ENCODE measurements around the gene RFX3. TPM values are rescaled to one million over a fixed set of nuclear protein-coding genes. Genes with fewer than 3 reads are reported as not detected.

The RFX3 gene
- total RNA-seq, 2 donors from 2014 or later, result 8.4 to 10.6 TPM

- no peak for DNase-seq
These were observed 34.4 kb downstream of the RFX3 start for GRCh38 chr9:3491450-3491849.

DNA sequence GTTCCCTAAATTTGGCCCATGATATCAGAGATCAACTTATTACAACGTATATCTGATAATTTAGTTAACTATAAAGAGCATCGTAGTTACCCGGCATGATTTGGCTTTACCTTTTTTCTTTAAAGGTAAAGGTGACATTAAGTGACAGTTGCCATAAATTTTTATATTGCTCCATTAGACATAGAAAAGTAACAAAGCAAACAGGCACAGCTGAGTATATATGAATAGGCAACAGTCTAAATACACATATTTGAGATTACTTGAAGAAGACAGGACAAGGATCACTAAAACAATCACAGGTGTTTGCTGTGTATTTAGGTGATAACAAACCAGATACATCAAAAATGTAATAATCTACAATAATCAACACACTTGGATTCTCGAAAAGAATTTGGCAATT, 34.8 kb downstream of the RFX3 start:
- intact Hi-C loops (cut with DNase I, micrococcal nuclease), result no loop called here
- DNase-seq (no peak), ATAC-seq (peak; percentile 67)

More at GRCh38 chr9:3491450-3491849, 34.4 kb downstream of the RFX3 start:
- intact Hi-C loops (cut with DNase I, micrococcal nuclease), result no loop called here
- ATAC-seq, result no peak

DNA sequence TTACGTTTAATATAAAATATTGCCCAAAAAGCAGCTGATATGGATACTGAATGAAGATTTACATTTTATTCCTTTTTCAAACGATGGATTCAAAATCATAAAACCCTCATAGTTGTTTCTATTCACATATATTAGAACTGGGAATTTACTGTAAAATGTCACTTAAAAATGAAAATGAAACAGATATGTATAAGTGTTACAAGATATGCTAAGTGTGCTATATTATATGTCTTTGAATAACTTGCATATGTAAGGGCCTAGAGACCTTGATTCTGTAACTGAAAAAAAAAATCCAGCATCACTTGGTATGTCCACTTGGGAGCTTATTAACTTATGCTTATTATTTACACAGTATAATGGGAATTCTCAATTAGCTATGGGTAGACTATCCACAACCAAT, 43.2 kb downstream of the RFX3 start:
- DNase-seq (no peak), ATAC-seq (no peak)
- intact Hi-C loops (cut with DNase I, micrococcal nuclease), result no loop called here

DNA sequence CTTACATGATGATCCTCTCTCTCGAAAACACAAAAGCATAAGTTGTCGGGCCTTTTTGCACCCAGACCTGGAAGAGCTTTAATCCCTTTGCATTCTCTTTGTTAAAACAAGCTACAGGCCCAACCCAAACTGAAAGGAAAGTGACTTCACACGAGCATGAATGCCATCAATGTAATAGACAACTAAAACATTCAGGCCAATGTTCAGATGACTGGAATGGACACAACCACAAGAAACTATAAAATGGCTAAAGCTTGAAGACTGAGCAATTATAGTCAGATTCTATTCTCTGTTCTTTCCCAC, 45.5 kb downstream of the RFX3 start:
- intact Hi-C loops (cut with DNase I, micrococcal nuclease), result no loop called here
- no peak for DNase-seq
- no peak for ATAC-seq

DNA sequence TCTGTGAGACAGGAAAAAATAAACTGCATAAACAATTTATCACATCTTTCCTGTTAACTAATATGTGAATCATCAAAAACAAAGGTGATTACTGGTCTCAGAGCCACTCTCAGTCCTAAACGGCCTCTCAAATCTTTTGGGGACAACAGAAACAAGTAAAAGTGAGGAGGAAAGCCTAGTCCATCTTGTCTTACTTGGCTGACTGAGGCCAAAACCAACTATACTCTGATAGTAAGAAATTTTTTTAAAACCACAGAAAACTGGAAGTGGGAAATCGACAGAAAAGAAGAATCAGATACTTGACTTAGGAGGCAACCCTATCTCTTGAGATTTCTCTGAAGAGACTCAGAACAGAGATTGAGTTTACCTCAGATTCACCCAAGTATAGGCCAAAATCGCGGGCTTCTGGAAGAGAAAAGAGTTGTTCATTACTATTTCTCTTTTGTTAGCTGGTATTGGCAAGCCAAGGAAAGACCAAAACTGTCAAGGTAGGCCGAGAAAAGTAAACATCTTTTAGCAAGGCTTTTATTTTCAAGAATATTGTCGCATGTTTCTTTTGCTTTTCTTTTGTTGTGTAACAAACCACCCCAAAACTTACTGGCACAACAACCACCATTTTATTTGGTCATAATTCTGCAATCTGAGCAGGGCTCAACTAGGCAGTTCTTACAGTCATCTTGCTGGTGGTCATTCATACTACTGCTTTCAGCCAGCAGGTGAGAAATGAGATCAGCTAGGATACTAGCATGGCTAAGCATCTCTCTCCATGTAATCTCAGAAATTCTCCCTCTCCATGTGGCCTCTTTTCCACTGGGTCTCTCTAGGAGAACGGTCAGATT, 46.1 kb downstream of the RFX3 start:
- intact Hi-C loops (cut with DNase I, micrococcal nuclease), result no loop called here
- DNase-seq (no peak), ATAC-seq (no peak)

DNA sequence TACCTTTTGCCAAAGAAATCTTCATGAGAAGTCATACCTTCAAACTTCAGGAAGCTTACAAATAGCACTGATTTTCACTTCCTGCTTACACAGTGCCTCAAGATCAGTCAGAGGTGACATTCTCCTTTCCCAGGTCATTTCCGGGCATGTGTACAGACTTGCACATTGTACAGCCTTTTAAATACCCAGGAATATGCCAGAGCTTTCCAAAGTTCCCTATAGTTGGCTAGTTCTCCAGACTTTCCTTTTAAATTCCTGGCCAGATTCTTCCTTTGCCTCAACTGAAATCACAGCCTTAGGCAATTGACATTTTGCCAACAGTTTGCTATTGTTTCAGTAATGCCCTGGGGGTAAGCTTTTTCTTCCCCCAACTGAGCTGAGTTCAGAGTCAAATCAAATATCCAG, 47.2 kb downstream of the RFX3 start:
- peak; percentile 74 for ATAC-seq
- intact Hi-C loops (cut with DNase I, micrococcal nuclease), result no loop called here
- no peak for DNase-seq

- no peak for DNase-seq
- ATAC-seq, result no peak
These were observed 48.5 kb downstream of the RFX3 start for GRCh38 chr9:3477236-3477834.

GRCh38 chr9:3475300-3476020, 50.3 kb downstream of the RFX3 start:
- DNase-seq (no peak), ATAC-seq (no peak)
- intact Hi-C loops (cut with DNase I, micrococcal nuclease), result no loop called here

More at GRCh38 chr9:3477236-3477834, 48.5 kb downstream of the RFX3 start:
- intact Hi-C loops (cut with DNase I, micrococcal nuclease), result no loop called here

DNA sequence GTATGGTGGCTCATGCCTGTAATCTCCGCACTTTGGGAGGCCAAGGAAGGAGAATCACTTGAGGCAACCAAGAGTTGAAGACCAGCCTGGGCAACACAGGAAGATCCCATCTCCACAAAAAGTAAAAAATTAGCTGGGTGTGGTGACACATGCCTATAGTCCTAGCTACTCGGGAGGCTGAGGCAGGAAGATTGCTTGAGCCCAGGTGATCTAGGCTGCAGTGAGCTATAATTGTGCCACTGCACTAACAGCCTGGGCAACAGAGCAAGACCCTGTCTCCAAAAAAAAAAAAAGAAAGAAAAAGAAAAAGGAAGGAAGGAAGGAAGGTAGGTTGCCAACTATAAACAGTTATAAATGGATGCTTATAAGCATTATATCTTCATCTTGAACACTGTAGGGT, 51.0 kb downstream of the RFX3 start:
- intact Hi-C loops (cut with DNase I, micrococcal nuclease), result no loop called here
- DNase-seq (no peak), ATAC-seq (no peak)

- DNase-seq (no peak), ATAC-seq (no peak)
- intact Hi-C loops (cut with DNase I, micrococcal nuclease), result no loop called here
These were observed 52.4 kb downstream of the RFX3 start for GRCh38 chr9:3473405-3473804.

DNA sequence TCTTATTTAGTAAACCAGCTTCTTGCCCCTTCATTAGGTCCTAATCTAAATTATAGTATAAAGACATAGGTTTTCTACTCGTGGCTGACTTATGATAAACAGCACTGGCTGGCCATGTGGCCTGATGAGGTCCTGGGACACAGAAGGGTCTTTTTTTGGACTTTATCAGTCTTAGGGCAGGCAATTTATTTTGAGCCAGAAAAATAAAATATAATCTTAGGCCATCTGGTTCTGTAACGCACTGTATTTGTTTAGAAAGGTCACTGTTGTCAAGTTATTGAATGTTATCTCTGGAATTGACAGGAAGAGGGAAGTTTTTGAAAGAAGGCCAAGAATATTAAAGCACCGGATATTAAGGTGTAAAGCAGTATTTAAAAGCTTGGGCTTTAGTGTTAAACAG, 53.9 kb downstream of the RFX3 start:
- no peak for ATAC-seq
- no peak for DNase-seq
- intact Hi-C loops (cut with DNase I, micrococcal nuclease), result no loop called here

GRCh38 chr9:3468421-3469205, 57.2 kb downstream of the RFX3 start:
- intact Hi-C loops (cut with DNase I, micrococcal nuclease), result no loop called here
- DNase-seq, result no peak
- no peak for ATAC-seq

DNA sequence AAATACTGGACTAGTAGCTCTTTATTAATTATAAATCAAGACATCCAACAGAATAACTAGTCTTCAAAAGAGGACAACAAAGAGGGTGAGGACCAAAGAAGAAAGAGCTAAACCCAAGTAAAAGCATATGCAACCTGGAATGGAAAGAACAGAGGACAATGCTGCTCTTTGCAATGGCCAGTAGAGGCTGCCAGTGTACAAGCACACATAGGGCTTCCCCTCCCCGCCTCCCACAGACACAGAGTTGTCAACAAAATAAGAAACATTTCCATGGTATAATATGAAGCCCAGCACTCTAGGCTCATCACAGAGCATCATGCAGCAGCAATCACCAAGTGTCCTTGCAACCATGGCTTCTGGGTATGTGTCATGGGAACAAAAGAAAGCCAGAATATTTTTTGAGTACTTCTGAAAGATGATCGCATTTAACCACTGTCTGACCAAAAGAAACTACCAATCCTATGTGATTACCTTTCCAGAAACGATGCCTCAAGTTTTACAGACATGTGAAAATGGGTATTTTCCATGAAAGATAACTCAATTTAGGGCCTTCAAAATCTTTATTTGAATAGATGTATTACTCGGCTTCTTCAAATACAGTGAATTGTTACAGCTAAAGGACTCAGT, 58.1 kb downstream of the RFX3 start:
- peak; percentile 51 to 59 for DNase-seq
- peak; percentile 97 for ATAC-seq
- intact Hi-C loops (cut with DNase I, micrococcal nuclease), result no loop called here

- no peak for DNase-seq
- intact Hi-C loops (cut with DNase I, micrococcal nuclease), result no loop called here
These were observed 61.7 kb downstream of the RFX3 start for GRCh38 chr9:3464033-3464638.

DNA sequence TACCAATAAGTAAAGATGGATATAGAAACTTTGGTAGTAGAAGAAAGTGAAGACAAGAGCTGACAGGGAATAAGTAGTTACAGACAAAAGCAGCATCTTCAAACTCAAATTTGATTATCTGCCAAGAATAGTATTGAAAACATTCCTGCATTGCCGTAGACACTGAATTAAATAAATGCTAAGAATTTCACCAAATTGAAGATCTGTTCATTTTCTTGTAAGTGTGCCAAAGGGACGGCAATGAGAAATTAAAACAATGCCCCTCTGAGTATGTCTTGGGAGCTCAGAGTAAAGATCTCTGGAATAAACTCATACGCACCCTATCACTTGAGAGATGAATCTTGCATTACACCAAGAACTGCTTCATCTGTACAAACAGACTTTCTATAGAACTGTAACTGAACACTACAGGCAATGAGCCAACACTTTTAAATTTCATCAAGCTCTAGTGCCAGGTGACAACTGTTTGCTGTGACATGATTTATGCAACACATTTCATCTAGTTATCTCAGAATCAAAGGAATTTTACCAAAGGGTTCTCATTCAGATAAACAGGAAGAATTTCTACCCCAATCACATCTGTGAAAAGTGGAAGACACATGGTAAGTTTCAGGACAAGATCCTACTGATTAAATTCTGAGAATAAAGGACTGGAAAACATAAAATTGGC, 66.9 kb downstream of the RFX3 start:
- no peak for DNase-seq
- intact Hi-C loops (cut with DNase I, micrococcal nuclease), result no loop called here
- no peak for ATAC-seq

More at GRCh38 chr9:3464033-3464638, 61.7 kb downstream of the RFX3 start:
- no peak for ATAC-seq

DNA sequence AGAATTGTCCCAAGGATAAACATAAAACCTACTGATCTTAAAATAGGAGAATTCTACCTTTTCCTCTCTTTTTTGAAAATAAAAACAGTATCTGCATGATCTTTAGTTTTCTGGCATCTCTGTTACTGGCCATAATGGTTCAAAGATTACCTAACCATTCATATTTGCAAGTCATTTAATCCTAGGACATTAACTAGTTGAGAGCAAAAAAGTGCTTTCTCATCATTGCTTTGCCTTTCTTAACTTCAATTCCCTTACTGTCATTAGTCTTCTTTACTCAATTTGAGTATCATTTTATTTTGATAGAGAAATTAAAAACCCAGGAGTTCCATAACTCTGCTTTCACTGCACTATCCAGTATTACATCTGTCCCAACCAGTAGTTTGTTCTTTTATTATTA, 68.6 kb downstream of the RFX3 start:
- intact Hi-C loops (cut with DNase I, micrococcal nuclease), result no loop called here
- ATAC-seq (no peak), DNase-seq (no peak)

GRCh38 chr9:3455717-3456116, 70.1 kb downstream of the RFX3 start:
- ATAC-seq (no peak), DNase-seq (no peak)
- intact Hi-C loops (cut with DNase I, micrococcal nuclease), result no loop called here

GRCh38 chr9:3455094-3455493, 70.7 kb downstream of the RFX3 start:
- DNase-seq, result no peak
- intact Hi-C loops (cut with DNase I, micrococcal nuclease), result no loop called here
- no peak for ATAC-seq
